GM12891 (cell line): ENCODE results near the gene NLGN1.

ENCODE experiments used
- DNase-seq: peaks from one replicate; pipeline ENCODE4 v3.0.0; 2011; ENCODE audit warnings: low spot score; ENCODE audit not compliant: insufficient read length
- FAIRE-seq: peaks from 2 replicates; lab custom pipeline; 2011; peaks lifted over from hg19 to GRCh38; lab: Jason Lieb, UNC
- PAX5 ChIP-seq: IDR thresholded peaks from 2 replicates; pipeline ENCODE4 v1.6.1; 2011; ENCODE audit warnings: low read length, moderate library complexity, mild to moderate bottlenecking; ENCODE audit not compliant: insufficient read depth, severe bottlenecking
- POLR2A ChIP-seq: IDR thresholded peaks from 2 replicates; pipeline ENCODE4 v1.6.1; 2011; ENCODE audit warnings: low read depth, low read length, control low read depth
- POLR2AphosphoS5 ChIP-seq: IDR thresholded peaks from 2 replicates; pipeline ENCODE4 v1.6.1; 2011; ENCODE audit warnings: low read depth, low read length, control low read depth
- POU2F2 ChIP-seq: IDR thresholded peaks from 2 replicates; pipeline ENCODE4 v1.6.1; 2011; ENCODE audit warnings: low read depth, mild to moderate bottlenecking, control low read depth, low read length, moderate library complexity
- SPI1 ChIP-seq: IDR thresholded peaks from 2 replicates; pipeline ENCODE4 v1.6.1; 2011; ENCODE audit warnings: low read depth, low read length, control low read depth
- TAF1 ChIP-seq: IDR thresholded peaks from 2 replicates; pipeline ENCODE4 v1.6.1; 2011; ENCODE audit warnings: low read depth, low read length, control low read depth

The NLGN1 gene

GRCh38 chr3:173688216-173688842 lies 290.8 kb downstream of the NLGN1 start:
- DNase-seq (no peak), FAIRE-seq (no peak)
- TF ChIP-seq POLR2AphosphoS5 (no peak), POU2F2 (no peak), SPI1 (no peak), TAF1 (no peak), PAX5 (no peak), POLR2A (no peak)

GRCh38 chr3:173690542-173691180 lies 293.1 kb downstream of the NLGN1 start:
- TF ChIP-seq PAX5 = no peak
- no peak for DNase-seq
- no peak for FAIRE-seq

- no peak for FAIRE-seq
- DNase-seq = no peak
- TF ChIP-seq POLR2A (no peak), SPI1 (no peak)
Observed at GRCh38 chr3:173699353-173699752, 301.8 kb downstream of the NLGN1 start.

- no peak for FAIRE-seq
- TF ChIP-seq POLR2AphosphoS5 = no peak
- no peak for TF ChIP-seq SPI1
- no peak for TF ChIP-seq POU2F2
- TF ChIP-seq POLR2A = no peak
- TF ChIP-seq TAF1 = no peak
- no peak for TF ChIP-seq PAX5
- DNase-seq = no peak
Observed at GRCh38 chr3:173700336-173700735, 302.8 kb downstream of the NLGN1 start.

- DNase-seq = no peak
- no peak for TF ChIP-seq TAF1
- no peak for TF ChIP-seq SPI1
- no peak for TF ChIP-seq POU2F2
- TF ChIP-seq POLR2A = no peak
- FAIRE-seq = no peak
Observed at GRCh38 chr3:173702561-173702960, 305.0 kb downstream of the NLGN1 start.

- no peak for TF ChIP-seq TAF1
- no peak for TF ChIP-seq PAX5
- no peak for TF ChIP-seq SPI1
- TF ChIP-seq POU2F2 = no peak
- TF ChIP-seq POLR2A = no peak
- no peak for TF ChIP-seq POLR2AphosphoS5
- FAIRE-seq (no peak), DNase-seq (no peak)
Observed at GRCh38 chr3:173703771-173704170, 306.2 kb downstream of the NLGN1 start.

GRCh38 chr3:173706630-173707029 lies 309.1 kb downstream of the NLGN1 start:
- FAIRE-seq = no peak
- no peak for TF ChIP-seq PAX5
- TF ChIP-seq SPI1 = no peak
- no peak for TF ChIP-seq TAF1
- no peak for TF ChIP-seq POLR2A
- TF ChIP-seq POU2F2 = no peak
- TF ChIP-seq POLR2AphosphoS5 = no peak

GRCh38 chr3:173708191-173708590 lies 310.6 kb downstream of the NLGN1 start:
- DNase-seq (no peak), FAIRE-seq (no peak)
- no peak for TF ChIP-seq POLR2A
- TF ChIP-seq PAX5 = no peak
- no peak for TF ChIP-seq SPI1
- TF ChIP-seq TAF1 = no peak
- no peak for TF ChIP-seq POLR2AphosphoS5
- TF ChIP-seq POU2F2 = no peak

More at GRCh38 chr3:173706630-173707029, 309.1 kb downstream of the NLGN1 start:
- DNase-seq = no peak

- FAIRE-seq (no peak), DNase-seq (no peak)
- TF ChIP-seq TAF1 (no peak), PAX5 (no peak), POLR2A (no peak), POLR2AphosphoS5 (no peak), POU2F2 (no peak), SPI1 (no peak)
Observed at GRCh38 chr3:173709026-173709425, 311.5 kb downstream of the NLGN1 start.

GRCh38 chr3:173711619-173712018 lies 314.1 kb downstream of the NLGN1 start:
- DNase-seq (no peak), FAIRE-seq (no peak)
- TF ChIP-seq TAF1 (no peak), PAX5 (no peak), SPI1 (no peak)

GRCh38 chr3:173719585-173719984 lies 322.0 kb downstream of the NLGN1 start:
- FAIRE-seq = no peak
- TF ChIP-seq POLR2A (no peak), POU2F2 (no peak), TAF1 (no peak), SPI1 (no peak)
- no peak for DNase-seq
